ENCODE data around the gene ARHGEF25. TPM values are rescaled to one million over a fixed set of nuclear protein-coding genes. Genes with fewer than 3 reads are reported as not detected.

The ARHGEF25 gene
- total and polyA plus RNA-seq, 2 of the 13 experiments (the other 11 are each of a cell fraction or from before 2014, with no cell fraction given) = 11.5 to 12.5 TPM

DNA sequence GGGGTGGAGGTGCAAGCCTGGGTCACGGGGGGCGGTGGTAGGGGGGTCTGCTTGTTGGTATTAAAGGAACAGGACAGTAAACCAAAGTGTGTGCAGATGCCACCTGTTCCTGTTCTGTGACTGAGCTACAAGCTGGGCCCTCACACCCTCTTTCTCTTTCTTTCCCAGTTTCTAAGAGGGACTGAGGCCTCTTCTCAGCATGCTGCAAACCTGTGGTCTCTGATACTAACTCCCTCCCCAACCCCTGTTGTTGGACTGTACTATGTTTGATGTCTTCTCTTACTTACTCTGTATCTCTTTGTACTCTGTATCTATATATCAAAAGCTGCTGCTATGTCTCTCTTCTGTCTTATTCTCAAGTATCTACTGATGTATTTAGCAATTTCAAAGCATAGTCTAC is 27.2 kb upstream of the ARHGEF25 start:
- peaks cover 3 to 25% of the 10 kb centered on the region in 2 experiments for H3K36me3 ChIP-seq (replicated peaks in 1 of 2; ENCODE audit: control insufficient read depth in 1 of 2, insufficient read depth in 2 of 2, low read length in 2 of 2)
- peaks cover 35% of the 10 kb centered on the region for H3K4me1 ChIP-seq (ENCODE audit: insufficient read depth, low read length)
- H3K4me3 ChIP-seq (replicated peaks in 1 of 3; ENCODE audit: insufficient read depth in 1 of 3, low read depth in 2 of 3, low read length in 3 of 3) = no peak overlapping the region
- H2AFZ ChIP-seq (ENCODE audit: low read length) = no peak overlapping the region
- FAIRE-seq (no peak), ATAC-seq (no peak), DNase-seq (ENCODE audit: low spot score) (no peak)
- no TSS peak for BruUV-seq (replicated peaks)
- H3K4me2 ChIP-seq (ENCODE audit: low read depth, low read length) = no peak overlapping the region
- intact Hi-C loops (cut with micrococcal nuclease; ENCODE audit: unreplicated experiment) = loop anchor here (5.0 kb wide), 1 partner anchor 153 kb away; the partner anchor contains the start of gene AGAP2
- H4K20me1 ChIP-seq (ENCODE audit: insufficient read depth, low read length) = no peaks in the 10 kb centered on the region
- no peaks in the 10 kb centered on the region for H3K9me3 ChIP-seq (ENCODE audit: low read length)
- H3K27me3 ChIP-seq (ENCODE audit: control insufficient read depth in 1 of 2, insufficient read depth in 2 of 2, low read length in 2 of 2) = no peaks in the 10 kb centered on the region
- ChIA-PET CTCF (ENCODE audit: low intra/inter-chr PET ratio, low total read pairs) (interaction anchor here (1.0 to 3.8 kb wide), 6 partner anchors 34 to 109 kb away, joined by 3 to 53 read pairs (median 5); partner anchors contain the start of genes B4GALNT1, KIF5A and OS9), POLR2A (interaction anchor here (0.9 to 2.6 kb wide), 3 partner anchors 37 to 110 kb away, joined by 3 to 8 read pairs (median 3); partner anchors contain the start of gene OS9)
- WGBS (ENCODE audit: low lambda C conversion rate) = 97% methylated on average over 2 of the region's 2 CpGs
- H3K9ac ChIP-seq (ENCODE audit: insufficient read depth, low read depth, low read length) = no peak overlapping the region
- H3K27ac ChIP-seq (ENCODE audit: extremely low read length, insufficient read depth, low read length) = no peak overlapping the region
- in situ Hi-C loops (cut with HindIII; ENCODE audit: extremely low pct_ligation_motif_present, low pct_unique_long_range_greater_than_20kb) = loop anchor here (5.0 kb wide), 1 partner anchor 38 kb away; no protein-coding TSS in a partner anchor
- no peaks in the 10 kb centered on the region for H3K79me2 ChIP-seq (ENCODE audit: insufficient read depth, low read length)
- no peak for TF ChIP-seq MYC (CRISPR knock-in tag; IDR thresholded peaks at IDR 0.05; ENCODE audit: borderline replicate concordance)
- no peak for TF ChIP-seq ZKSCAN1 (IDR thresholded peaks at IDR 0.05; ENCODE audit: low read length)
- no peak for TF ChIP-seq GPN1 (CRISPR knock-in tag; IDR thresholded peaks at IDR 0.05; ENCODE audit: borderline replicate concordance)
- no peak for TF ChIP-seq ZFP36L1 (CRISPR knock-in tag; IDR thresholded peaks at IDR 0.05)
- TF ChIP-seq, protein P1, sequence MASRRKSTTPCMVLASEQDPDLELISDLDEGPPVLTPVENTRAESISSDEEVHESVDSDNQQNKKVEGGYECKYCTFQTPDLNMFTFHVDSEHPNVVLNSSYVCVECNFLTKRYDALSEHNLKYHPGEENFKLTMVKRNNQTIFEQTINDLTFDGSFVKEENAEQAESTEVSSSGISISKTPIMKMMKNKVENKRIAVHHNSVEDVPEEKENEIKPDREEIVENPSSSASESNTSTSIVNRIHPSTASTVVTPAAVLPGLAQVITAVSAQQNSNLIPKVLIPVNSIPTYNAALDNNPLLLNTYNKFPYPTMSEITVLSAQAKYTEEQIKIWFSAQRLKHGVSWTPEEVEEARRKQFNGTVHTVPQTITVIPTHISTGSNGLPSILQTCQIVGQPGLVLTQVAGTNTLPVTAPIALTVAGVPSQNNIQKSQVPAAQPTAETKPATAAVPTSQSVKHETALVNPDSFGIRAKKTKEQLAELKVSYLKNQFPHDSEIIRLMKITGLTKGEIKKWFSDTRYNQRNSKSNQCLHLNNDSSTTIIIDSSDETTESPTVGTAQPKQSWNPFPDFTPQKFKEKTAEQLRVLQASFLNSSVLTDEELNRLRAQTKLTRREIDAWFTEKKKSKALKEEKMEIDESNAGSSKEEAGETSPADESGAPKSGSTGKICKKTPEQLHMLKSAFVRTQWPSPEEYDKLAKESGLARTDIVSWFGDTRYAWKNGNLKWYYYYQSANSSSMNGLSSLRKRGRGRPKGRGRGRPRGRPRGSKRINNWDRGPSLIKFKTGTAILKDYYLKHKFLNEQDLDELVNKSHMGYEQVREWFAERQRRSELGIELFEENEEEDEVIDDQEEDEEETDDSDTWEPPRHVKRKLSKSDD (CRISPR knock-in tag; IDR thresholded peaks at IDR 0.05; ENCODE audit: low read depth) = no peak
- TF ChIP-seq HNRNPL (IDR thresholded peaks at IDR 0.05; ENCODE audit: low read depth, low read length) = no peak
- TF ChIP-seq SKI (IDR thresholded peaks at IDR 0.05; ENCODE audit: partially characterized antibody) = no peak
- no peak for TF ChIP-seq KAT2B (IDR thresholded peaks at IDR 0.05; ENCODE audit: borderline replicate concordance, low read depth, low read length)
- TF ChIP-seq, protein P2, sequence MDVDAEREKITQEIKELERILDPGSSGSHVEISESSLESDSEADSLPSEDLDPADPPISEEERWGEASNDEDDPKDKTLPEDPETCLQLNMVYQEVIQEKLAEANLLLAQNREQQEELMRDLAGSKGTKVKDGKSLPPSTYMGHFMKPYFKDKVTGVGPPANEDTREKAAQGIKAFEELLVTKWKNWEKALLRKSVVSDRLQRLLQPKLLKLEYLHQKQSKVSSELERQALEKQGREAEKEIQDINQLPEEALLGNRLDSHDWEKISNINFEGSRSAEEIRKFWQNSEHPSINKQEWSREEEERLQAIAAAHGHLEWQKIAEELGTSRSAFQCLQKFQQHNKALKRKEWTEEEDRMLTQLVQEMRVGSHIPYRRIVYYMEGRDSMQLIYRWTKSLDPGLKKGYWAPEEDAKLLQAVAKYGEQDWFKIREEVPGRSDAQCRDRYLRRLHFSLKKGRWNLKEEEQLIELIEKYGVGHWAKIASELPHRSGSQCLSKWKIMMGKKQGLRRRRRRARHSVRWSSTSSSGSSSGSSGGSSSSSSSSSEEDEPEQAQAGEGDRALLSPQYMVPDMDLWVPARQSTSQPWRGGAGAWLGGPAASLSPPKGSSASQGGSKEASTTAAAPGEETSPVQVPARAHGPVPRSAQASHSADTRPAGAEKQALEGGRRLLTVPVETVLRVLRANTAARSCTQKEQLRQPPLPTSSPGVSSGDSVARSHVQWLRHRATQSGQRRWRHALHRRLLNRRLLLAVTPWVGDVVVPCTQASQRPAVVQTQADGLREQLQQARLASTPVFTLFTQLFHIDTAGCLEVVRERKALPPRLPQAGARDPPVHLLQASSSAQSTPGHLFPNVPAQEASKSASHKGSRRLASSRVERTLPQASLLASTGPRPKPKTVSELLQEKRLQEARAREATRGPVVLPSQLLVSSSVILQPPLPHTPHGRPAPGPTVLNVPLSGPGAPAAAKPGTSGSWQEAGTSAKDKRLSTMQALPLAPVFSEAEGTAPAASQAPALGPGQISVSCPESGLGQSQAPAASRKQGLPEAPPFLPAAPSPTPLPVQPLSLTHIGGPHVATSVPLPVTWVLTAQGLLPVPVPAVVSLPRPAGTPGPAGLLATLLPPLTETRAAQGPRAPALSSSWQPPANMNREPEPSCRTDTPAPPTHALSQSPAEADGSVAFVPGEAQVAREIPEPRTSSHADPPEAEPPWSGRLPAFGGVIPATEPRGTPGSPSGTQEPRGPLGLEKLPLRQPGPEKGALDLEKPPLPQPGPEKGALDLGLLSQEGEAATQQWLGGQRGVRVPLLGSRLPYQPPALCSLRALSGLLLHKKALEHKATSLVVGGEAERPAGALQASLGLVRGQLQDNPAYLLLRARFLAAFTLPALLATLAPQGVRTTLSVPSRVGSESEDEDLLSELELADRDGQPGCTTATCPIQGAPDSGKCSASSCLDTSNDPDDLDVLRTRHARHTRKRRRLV (CRISPR knock-in tag; IDR thresholded peaks at IDR 0.05) = no peak
- no peak for TF ChIP-seq SRSF9 (IDR thresholded peaks at IDR 0.05; ENCODE audit: borderline replicate concordance, insufficient read depth, low read depth, low read length, poor library complexity, severe bottlenecking)
- TF ChIP-seq ZFP37 (CRISPR knock-in tag; IDR thresholded peaks at IDR 0.05; ENCODE audit: borderline replicate concordance) = no peak
- TF ChIP-seq, protein P3, sequence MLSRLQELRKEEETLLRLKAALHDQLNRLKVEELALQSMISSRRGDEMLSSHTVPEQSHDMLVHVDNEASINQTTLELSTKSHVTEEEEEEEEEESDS (CRISPR knock-in tag; IDR thresholded peaks at IDR 0.05; ENCODE audit: borderline replicate concordance) = no peak
- no peak for TF ChIP-seq ZNF446 (CRISPR knock-in tag; IDR thresholded peaks at IDR 0.05)
- TF ChIP-seq RAD51 (IDR thresholded peaks at IDR 0.05; ENCODE audit: borderline replicate concordance) = no peak
- no peak for TF ChIP-seq KDM4B (CRISPR knock-in tag; IDR thresholded peaks at IDR 0.05)
- TF ChIP-seq AGO1 (IDR thresholded peaks at IDR 0.05; ENCODE audit: low read depth, low read length, poor library complexity, severe bottlenecking) = no peak
- TF ChIP-seq HDAC2 (CRISPR knock-in tag; IDR thresholded peaks at IDR 0.05) = no peak
- no peak for TF ChIP-seq ZNF143 (CRISPR knock-in tag; IDR thresholded peaks at IDR 0.05)
